Measurements from ENCODE around the gene ADAMTS14.
"Not testable (repeated sequence)": the region's sequence is repeated elsewhere in the genome, so short reads cannot be mapped to it uniquely, and the experiment has no call there.

DNA sequence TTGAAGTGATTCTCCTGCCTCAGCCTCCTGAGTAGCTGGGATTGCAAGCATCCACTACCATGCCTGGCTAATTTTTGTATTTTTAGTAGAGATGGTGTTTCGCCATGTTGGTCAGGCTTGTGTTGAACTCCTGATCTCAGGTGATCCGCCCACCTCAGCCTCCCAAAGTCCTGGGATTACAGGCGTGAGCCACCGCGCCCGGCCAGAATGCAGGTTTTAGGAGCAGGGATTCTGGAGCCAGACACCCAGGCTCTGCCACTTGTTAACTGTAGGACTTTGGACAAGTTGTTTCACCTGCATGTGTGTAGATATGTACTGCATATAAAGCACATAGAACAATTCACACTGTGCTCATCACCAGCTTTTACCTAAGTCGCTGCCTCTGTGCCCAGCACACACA lies 98.2 kb downstream of the ADAMTS14 start:
- TF ChIP-seq POLR2A, POLR2AphosphoS5 (IDR thresholded peaks at IDR 0.05; ENCODE audit: low read depth, low read length): not testable (repeated sequence)

Measured in GM12892 (cell line).